ENCODE data around the gene NUB1. TPM values are rescaled to one million over a fixed set of nuclear protein-coding genes. Genes with fewer than 3 reads are reported as not detected.
A peak's percentile ranks its signal among the peaks of the same experiment; 100 is the strongest.

NUB1 gene
- total RNA-seq, 1 donor from 2014 or later, result 55.2 TPM

GRCh38 chr7:151413241-151413640 is 71.6 kb downstream of the NUB1 start:
- H3K4me3 ChIP-seq, result no peak overlapping the region
- no peak for DNase-seq
- no peak overlapping the region for H3K27ac ChIP-seq
- no peak for ATAC-seq
- no peaks in the 10 kb centered on the region for H3K36me3 ChIP-seq
- H3K27me3 ChIP-seq, result peaks cover 26% of the 10 kb centered on the region
- no peak for TF ChIP-seq CTCF (IDR thresholded peaks at IDR 0.05)
- H3K9me3 ChIP-seq, result no peaks in the 10 kb centered on the region
- intact Hi-C loops (cut with DNase I), result no loop called here
- H3K4me1 ChIP-seq, result peaks cover 20% of the 10 kb centered on the region

- DNase-seq (peak; percentile 41), ATAC-seq (peak; percentile 89)
- peaks cover 11% of the 10 kb centered on the region for H3K27me3 ChIP-seq
- H3K9me3 ChIP-seq, result no peaks in the 10 kb centered on the region
- intact Hi-C loops (cut with DNase I), result no loop called here
- no peak for TF ChIP-seq CTCF (IDR thresholded peaks at IDR 0.05)
- no peak overlapping the region for H3K4me3 ChIP-seq
- H3K4me1 ChIP-seq, result peaks cover 7% of the 10 kb centered on the region
- no peak overlapping the region for H3K27ac ChIP-seq
- H3K36me3 ChIP-seq, result no peaks in the 10 kb centered on the region
Measured at GRCh38 chr7:151415375-151416105, 73.9 kb downstream of the NUB1 start.

GRCh38 chr7:151416112-151416940 is 74.7 kb downstream of the NUB1 start:
- peak; percentile 5 for ATAC-seq
- no peak overlapping the region for H3K27ac ChIP-seq
- intact Hi-C loops (cut with DNase I), result no loop called here
- no peak overlapping the region for H3K4me3 ChIP-seq
- H3K9me3 ChIP-seq, result no peaks in the 10 kb centered on the region
- DNase-seq, result peak; percentile 33
- peaks cover 6% of the 10 kb centered on the region for H3K4me1 ChIP-seq
- H3K27me3 ChIP-seq, result peaks cover 3% of the 10 kb centered on the region
- no peak for TF ChIP-seq CTCF (IDR thresholded peaks at IDR 0.05)
- no peaks in the 10 kb centered on the region for H3K36me3 ChIP-seq

- DNase-seq (no peak), ATAC-seq (peak; percentile 55)
- no peak for TF ChIP-seq CTCF (IDR thresholded peaks at IDR 0.05)
- Histone ChIP-seq H3K4me1 (peaks cover 6% of the 10 kb centered on the region), H3K4me3 (no peak overlapping the region), H3K9me3 (no peaks in the 10 kb centered on the region), H3K27ac (no peak overlapping the region), H3K27me3 (no peaks in the 10 kb centered on the region), H3K36me3 (no peaks in the 10 kb centered on the region)
- intact Hi-C loops (cut with DNase I), result no loop called here
Measured at GRCh38 chr7:151416941-151417315, 75.3 kb downstream of the NUB1 start.

- TF ChIP-seq CTCF (IDR thresholded peaks at IDR 0.05), result no peak
- H3K4me3 ChIP-seq, result no peak overlapping the region
- intact Hi-C loops (cut with DNase I), result no loop called here
- ATAC-seq (no peak), DNase-seq (no peak)
- H3K4me1 ChIP-seq, result peaks cover 6% of the 10 kb centered on the region
- H3K36me3 ChIP-seq, result no peaks in the 10 kb centered on the region
- H3K9me3 ChIP-seq, result no peaks in the 10 kb centered on the region
- no peak overlapping the region for H3K27ac ChIP-seq
- no peaks in the 10 kb centered on the region for H3K27me3 ChIP-seq
Measured at GRCh38 chr7:151420144-151420543, 78.5 kb downstream of the NUB1 start.

Measured in upper lobe of right lung (tissue), 1 donor.